H9 (cell line): ENCODE measurements around the gene SPX. TPM values are rescaled to one million over a fixed set of nuclear protein-coding genes. Genes with fewer than 3 reads are reported as not detected.

ENCODE experiments used
- DNase-seq: peaks from one replicate; pipeline ENCODE4 v3.0.0-alpha.2; 2017
- H2AFZ ChIP-seq: one replicate; pipeline ENCODE4 v1.6.1; 2013; ENCODE audit warnings: mild to moderate bottlenecking, low read length, control low read depth, moderate library complexity
- H2AK5ac ChIP-seq: 2 replicates; pipeline ENCODE4 v1.6.1; 2013; ENCODE audit warnings: low read length, control low read depth, mixed read lengths; ENCODE audit not compliant: insufficient read length
- H2BK120ac ChIP-seq: one replicate; pipeline ENCODE4 v1.6.1; 2013; ENCODE audit warnings: low read depth, mild to moderate bottlenecking, low read length, control low read depth, inconsistent platforms; ENCODE audit not compliant: poor library complexity, severe bottlenecking
- H2BK12ac ChIP-seq: 2 replicates; pipeline ENCODE4 v1.6.1; 2013; ENCODE audit warnings: low read length, control low read depth, mixed read lengths, low read depth; ENCODE audit not compliant: insufficient read length
- H2BK15ac ChIP-seq: 2 replicates; pipeline ENCODE4 v1.6.1; 2013; ENCODE audit warnings: low read depth, low read length, control low read depth
- H2BK20ac ChIP-seq: one replicate; pipeline ENCODE4 v1.6.1; 2013; ENCODE audit warnings: low read depth, mild to moderate bottlenecking, low read length, control low read depth, inconsistent platforms; ENCODE audit not compliant: poor library complexity, severe bottlenecking
- H2BK5ac ChIP-seq: 2 replicates; pipeline ENCODE4 v1.6.1; 2013; ENCODE audit warnings: low read length, control low read depth, mixed read lengths; ENCODE audit not compliant: insufficient read length
- H3K14ac ChIP-seq: 2 replicates; pipeline ENCODE4 v1.6.1; 2013; ENCODE audit warnings: low read length, control low read depth; ENCODE audit not compliant: insufficient read depth
- H3K18ac ChIP-seq: 2 replicates; pipeline ENCODE4 v1.6.1; 2013; ENCODE audit warnings: low read depth, mild to moderate bottlenecking, mixed read lengths, low read length, control low read depth; ENCODE audit not compliant: insufficient read length
- H3K23ac ChIP-seq: 2 replicates; pipeline ENCODE4 v1.6.1; 2013; ENCODE audit warnings: low read length, control low read depth, mixed read lengths, low read depth; ENCODE audit not compliant: insufficient read length
- H3K23me2 ChIP-seq: 2 replicates; pipeline ENCODE4 v1.6.1; 2013; ENCODE audit warnings: low read depth, mild to moderate bottlenecking, mixed read lengths, low read length, control low read depth; ENCODE audit not compliant: insufficient read length, poor library complexity, severe bottlenecking
- H3K27ac ChIP-seq: 2 replicates; pipeline ENCODE4 v1.5.1; 2013; ENCODE audit warnings: low read length, control low read depth, mixed read lengths, low read depth; ENCODE audit not compliant: insufficient read length
- H3K27me3 ChIP-seq: 2 replicates; pipeline ENCODE4 v1.6.1; 2013; ENCODE audit warnings: low read length, control low read depth, inconsistent platforms; ENCODE audit not compliant: insufficient read depth
- H3K4ac ChIP-seq: 2 replicates; pipeline ENCODE4 v1.6.1; 2013; ENCODE audit warnings: low read depth, mild to moderate bottlenecking, control low read depth, inconsistent platforms, low read length, moderate library complexity
- H3K4me1 ChIP-seq: 2 replicates; pipeline ENCODE4 v1.6.1; 2013; ENCODE audit warnings: low read length, control low read depth, inconsistent platforms; ENCODE audit not compliant: insufficient read depth
- H3K4me2 ChIP-seq: 2 replicates; pipeline ENCODE4 v1.6.1; 2013; ENCODE audit warnings: low read length, control low read depth, mixed read lengths; ENCODE audit not compliant: insufficient read length, insufficient read depth
- H3K56ac ChIP-seq: 2 replicates; pipeline ENCODE4 v1.6.1; 2013; ENCODE audit warnings: low read depth, mild to moderate bottlenecking, mixed read lengths, low read length, control low read depth; ENCODE audit not compliant: insufficient read length
- H3K79me1 ChIP-seq: 2 replicates; pipeline ENCODE4 v1.6.1; 2013; ENCODE audit warnings: low read depth, mild to moderate bottlenecking, moderate library complexity, low read length, control low read depth, inconsistent platforms; ENCODE audit not compliant: insufficient read depth, poor library complexity, severe bottlenecking
- H3K79me2 ChIP-seq: 2 replicates; pipeline ENCODE4 v1.6.1; 2013; ENCODE audit warnings: low read length, control low read depth, inconsistent platforms; ENCODE audit not compliant: insufficient read depth
- H3K9ac ChIP-seq: 2 replicates; pipeline ENCODE4 v1.6.1; 2013; ENCODE audit warnings: low read length, control low read depth, mixed read lengths; ENCODE audit not compliant: insufficient read length; ENCODE audit errors: extremely low read depth
- H3K9me3 ChIP-seq: one replicate; pipeline ENCODE4 v1.6.1; 2013; ENCODE audit warnings: low read depth, low read length, inconsistent platforms; ENCODE audit not compliant: control insufficient read depth
- H3T11ph ChIP-seq: one replicate; pipeline ENCODE4 v1.6.1; 2013; ENCODE audit warnings: mild to moderate bottlenecking, low read length, control low read depth, inconsistent platforms
- H4K20me1 ChIP-seq: one replicate; pipeline ENCODE4 v1.6.1; 2013; ENCODE audit not compliant: control insufficient read depth, insufficient read length, insufficient read depth
- H4K5ac ChIP-seq: 2 replicates; pipeline ENCODE4 v1.6.1; 2013; ENCODE audit warnings: low read depth, mild to moderate bottlenecking, mixed read lengths, low read length, control low read depth; ENCODE audit not compliant: insufficient read length
- H4K8ac ChIP-seq: replicated peaks from 2 replicates; pipeline ENCODE4 v1.6.1; 2013; ENCODE audit warnings: low read length, control low read depth, mixed read lengths, low read depth; ENCODE audit not compliant: insufficient read length
- H4K91ac ChIP-seq: 2 replicates; pipeline ENCODE4 v1.6.1; 2013; ENCODE audit warnings: low read depth, mild to moderate bottlenecking, moderate library complexity, mixed read lengths, low read length, control low read depth; ENCODE audit not compliant: insufficient read length
- H3K27ac Mint-ChIP-seq, 3 experiments: 2 replicates in 2 of 3; 3 replicates in 1 of 3; pipeline ENCODE4 v1.8.0; 2020 to 2021; ENCODE audit warnings: mixed read lengths in 3 of 3, mild to moderate bottlenecking in 1 of 3, moderate library complexity in 1 of 3
- H3K27me3 Mint-ChIP-seq: 2 replicates; pipeline ENCODE4 v1.8.0; 2021; ENCODE audit warnings: low read depth, mild to moderate bottlenecking, moderate library complexity, mixed read lengths
- H3K36me3 Mint-ChIP-seq, 3 experiments: 2 replicates in 2 of 3; 3 replicates in 1 of 3; pipeline ENCODE4 v1.8.0; 2020 to 2021; ENCODE audit warnings: low read depth in 3 of 3, mixed read lengths in 3 of 3; ENCODE audit not compliant: insufficient read depth in 1 of 3
- H3K4me1 Mint-ChIP-seq, 2 experiments: 2 replicates each; pipeline ENCODE4 v1.8.0; 2020; ENCODE audit warnings: mixed read lengths in 2 of 2
- H3K4me3 Mint-ChIP-seq, 2 experiments: 2 replicates in 1 of 2; 3 replicates in 1 of 2; pipeline ENCODE4 v1.8.0; 2020 to 2021; ENCODE audit warnings: mild to moderate bottlenecking in 2 of 2, mixed read lengths in 2 of 2, moderate library complexity in 1 of 2
- H3K9me3 Mint-ChIP-seq, 2 experiments: 2 replicates in 1 of 2; 3 replicates in 1 of 2; pipeline ENCODE4 v1.8.0; 2020; ENCODE audit warnings: mild to moderate bottlenecking in 2 of 2, mixed read lengths in 2 of 2, moderate library complexity in 1 of 2
- WGBS: extraction: QIAGEN DNeasy Blood & Tissue Kit; methylation state at CpG from one replicate; pipeline ENCODE4 v1.1.7; 2013; ENCODE audit warnings: missing lambda C conversion rate, low lambda C conversion rate, mixed read lengths; ENCODE audit not compliant: insufficient read length; ENCODE audit errors: extremely low coverage; 5-methylcytosine and 5-hydroxymethylcytosine counted together
- total RNA-seq: library from RNA; stranded (reverse); gene quantifications from 2 replicates; pipeline ENCODE4 v1.2.1, GENCODE V29; 2021
- TF ChIP-seq, protein P1 (sequence below): fragments of 200-600 bp; sonication (generic); conservative IDR thresholded peaks from 3 replicates; pipeline ENCODE4 v1.8.0; 2021; ENCODE audit warnings: antibody characterized with exemption, mild to moderate bottlenecking

The SPX gene
- total RNA-seq, 1 experiment from 2014 or later, result 0.35 TPM

GRCh38 chr12:21541773-21542172, 15.7 kb downstream of the SPX start:
- no peaks in the 10 kb centered on the region for H3K36me3 Mint-ChIP-seq
- Histone ChIP-seq H3K18ac (no peak overlapping the region), H4K5ac (no peak overlapping the region), H3T11ph (no peak overlapping the region), H3K79me2 (no peaks in the 10 kb centered on the region), H3K14ac (no peak overlapping the region), H2BK5ac (no peak overlapping the region), H3K56ac (no peak overlapping the region), H4K8ac (no peak overlapping the region), H2BK20ac (no peak overlapping the region), H2BK120ac (no peak overlapping the region), H3K4ac (no peak overlapping the region), H3K4me2 (no peak overlapping the region), H3K9ac (no peak overlapping the region), H3K9me3 (no peaks in the 10 kb centered on the region), H3K79me1 (no peaks in the 10 kb centered on the region), H2BK15ac (no peak overlapping the region), H2BK12ac (no peak overlapping the region), H3K23ac (no peak overlapping the region), H4K20me1 (no peaks in the 10 kb centered on the region), H2AK5ac (no peak overlapping the region), H4K91ac (no peak overlapping the region), H2AFZ (no peak overlapping the region), H3K27ac (no peak overlapping the region), H3K23me2 (no peaks in the 10 kb centered on the region), H3K4me1 (no peaks in the 10 kb centered on the region), H3K27me3 (no peaks in the 10 kb centered on the region)
- no peaks in the 10 kb centered on the region for H3K9me3 Mint-ChIP-seq
- peaks cover 6 to 7% of the 10 kb centered on the region in 2 experiments; a peak in 1 of 4 replicates for H3K4me1 Mint-ChIP-seq
- TF ChIP-seq, protein P1, sequence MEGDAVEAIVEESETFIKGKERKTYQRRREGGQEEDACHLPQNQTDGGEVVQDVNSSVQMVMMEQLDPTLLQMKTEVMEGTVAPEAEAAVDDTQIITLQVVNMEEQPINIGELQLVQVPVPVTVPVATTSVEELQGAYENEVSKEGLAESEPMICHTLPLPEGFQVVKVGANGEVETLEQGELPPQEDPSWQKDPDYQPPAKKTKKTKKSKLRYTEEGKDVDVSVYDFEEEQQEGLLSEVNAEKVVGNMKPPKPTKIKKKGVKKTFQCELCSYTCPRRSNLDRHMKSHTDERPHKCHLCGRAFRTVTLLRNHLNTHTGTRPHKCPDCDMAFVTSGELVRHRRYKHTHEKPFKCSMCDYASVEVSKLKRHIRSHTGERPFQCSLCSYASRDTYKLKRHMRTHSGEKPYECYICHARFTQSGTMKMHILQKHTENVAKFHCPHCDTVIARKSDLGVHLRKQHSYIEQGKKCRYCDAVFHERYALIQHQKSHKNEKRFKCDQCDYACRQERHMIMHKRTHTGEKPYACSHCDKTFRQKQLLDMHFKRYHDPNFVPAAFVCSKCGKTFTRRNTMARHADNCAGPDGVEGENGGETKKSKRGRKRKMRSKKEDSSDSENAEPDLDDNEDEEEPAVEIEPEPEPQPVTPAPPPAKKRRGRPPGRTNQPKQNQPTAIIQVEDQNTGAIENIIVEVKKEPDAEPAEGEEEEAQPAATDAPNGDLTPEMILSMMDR, result no peak
- no CpG with 5 or more reads among the region's 6 CpGs for WGBS
- H3K4me3 Mint-ChIP-seq, result no peak overlapping the region
- H3K27ac Mint-ChIP-seq, result no peak overlapping the region
- no peak for DNase-seq
- H3K27me3 Mint-ChIP-seq, result peaks cover 2% of the 10 kb centered on the region
